BLaER1 (cell line): Measurements from ENCODE around the gene ZNF143.

Experiments
- H3K27ac ChIP-seq: shearing (Covaris generic); formaldehyde crosslinking; 2 replicates; pipeline ENCODE4 v1.8.1; 2022
- H3K27me3 ChIP-seq: shearing (Covaris generic); formaldehyde crosslinking; 2 replicates; pipeline ENCODE4 v1.8.1; 2022
- H3K36me3 ChIP-seq: shearing (Covaris generic); formaldehyde crosslinking; 2 replicates; pipeline ENCODE4 v1.8.1; 2022
- H3K4me1 ChIP-seq: shearing (Covaris generic); formaldehyde crosslinking; 2 replicates; pipeline ENCODE4 v1.8.1; 2022
- H3K4me2 ChIP-seq: shearing (Covaris generic); formaldehyde crosslinking; 2 replicates; pipeline ENCODE4 v1.8.1; 2022
- H3K4me3 ChIP-seq: shearing (Covaris generic); formaldehyde crosslinking; 2 replicates; pipeline ENCODE4 v1.8.1; 2022
- H3K9ac ChIP-seq: shearing (Covaris generic); formaldehyde crosslinking; 2 replicates; pipeline ENCODE4 v1.8.1; 2022
- H3K9me3 ChIP-seq: shearing (Covaris generic); formaldehyde crosslinking; 2 replicates; pipeline ENCODE4 v1.8.1; 2022
- H4K20me1 ChIP-seq: shearing (Covaris generic); formaldehyde crosslinking; 2 replicates; pipeline ENCODE4 v1.8.1; 2022
- Cebpa-rat ChIP-seq: shearing (Covaris generic); IDR thresholded peaks from 2 replicates; pipeline ENCODE4 v1.8.1; 2022

The ZNF143 gene

DNA sequence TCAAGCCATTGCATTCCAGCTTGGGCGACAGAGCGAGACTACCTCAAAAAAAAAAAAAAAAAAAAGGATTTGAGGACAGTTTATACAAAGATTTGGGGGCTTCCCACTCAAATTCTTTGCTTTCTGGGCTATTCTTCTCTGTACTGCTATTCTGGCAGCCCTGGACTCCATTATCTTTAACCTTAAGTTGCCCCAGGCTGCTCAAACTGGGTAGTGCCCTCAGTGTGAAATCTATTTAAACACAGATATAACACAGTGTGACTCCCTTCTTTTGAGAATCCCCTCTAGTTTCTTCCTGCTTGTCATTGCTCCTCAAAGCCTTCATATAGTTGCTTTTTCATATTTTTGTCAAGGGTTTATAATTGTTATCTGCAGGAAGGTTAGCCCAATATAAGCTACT is 63.2 kb downstream of the ZNF143 start:
- H3K4me3 ChIP-seq: no peak overlapping the region
- H3K36me3 ChIP-seq: peaks cover 65% of the 10 kb centered on the region
- TF ChIP-seq Cebpa-rat: no peak
- H3K27me3 ChIP-seq: no peaks in the 10 kb centered on the region
- H3K9me3 ChIP-seq: no peaks in the 10 kb centered on the region
- no peaks in the 10 kb centered on the region for H4K20me1 ChIP-seq
- H3K9ac ChIP-seq: no peak overlapping the region
- H3K27ac ChIP-seq: no peak overlapping the region
- H3K4me2 ChIP-seq: no peak overlapping the region
- no peaks in the 10 kb centered on the region for H3K4me1 ChIP-seq

DNA sequence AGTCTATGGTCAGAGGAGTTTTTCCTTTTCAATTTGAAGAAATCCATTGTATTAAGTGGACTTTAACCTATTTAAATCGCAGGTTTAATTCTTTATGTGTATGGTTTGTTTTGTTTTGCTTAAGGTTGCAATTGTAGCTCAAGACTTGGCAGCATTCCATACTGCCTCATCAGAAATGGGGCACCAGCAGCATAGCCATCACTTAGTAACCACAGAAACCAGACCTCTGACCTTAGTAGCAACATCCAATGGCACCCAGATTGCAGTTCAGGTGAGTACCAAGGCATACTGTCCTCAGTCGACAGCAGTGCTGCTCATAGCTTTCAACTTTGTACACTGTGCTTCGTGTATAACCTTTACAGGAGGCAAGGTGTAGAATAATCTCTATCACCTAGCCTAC is 64.3 kb downstream of the ZNF143 start:
- H3K9ac ChIP-seq: no peak overlapping the region
- no peak overlapping the region for H3K4me3 ChIP-seq
- H3K27ac ChIP-seq: no peak overlapping the region
- H3K4me2 ChIP-seq: no peak overlapping the region
- TF ChIP-seq Cebpa-rat: no peak
- no peaks in the 10 kb centered on the region for H4K20me1 ChIP-seq
- H3K4me1 ChIP-seq: no peaks in the 10 kb centered on the region
- H3K9me3 ChIP-seq: no peaks in the 10 kb centered on the region
- H3K36me3 ChIP-seq: peaks cover 66% of the 10 kb centered on the region
- no peaks in the 10 kb centered on the region for H3K27me3 ChIP-seq

DNA sequence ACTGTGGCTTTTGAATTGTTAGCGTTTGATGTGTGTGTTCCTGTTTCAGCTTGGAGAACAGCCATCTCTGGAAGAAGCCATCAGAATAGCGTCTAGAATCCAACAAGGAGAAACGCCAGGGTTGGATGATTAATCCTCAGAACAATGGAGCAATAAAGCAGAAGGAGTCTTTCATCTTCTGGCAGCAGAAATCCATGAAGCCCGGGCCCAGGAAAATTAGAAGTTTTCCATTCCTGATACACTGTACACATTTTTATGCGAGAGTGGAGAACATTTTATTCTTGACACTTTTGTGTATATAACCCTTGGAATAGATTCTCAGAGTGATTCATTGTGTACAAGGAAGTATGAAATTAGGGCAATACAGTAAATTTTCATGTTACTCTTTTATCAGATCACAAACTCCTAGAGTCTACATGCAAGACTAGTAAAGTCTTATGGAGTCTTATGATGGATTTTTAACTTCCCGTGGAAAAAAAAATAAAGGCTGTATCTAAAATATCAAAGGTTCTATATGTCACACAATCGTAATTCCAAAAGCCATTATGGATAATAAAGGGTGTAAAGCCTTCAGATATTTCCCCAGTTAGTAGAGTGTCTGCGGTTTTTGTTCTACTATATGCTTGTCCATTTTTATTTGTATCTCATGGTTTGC is 66.8 kb downstream of the ZNF143 start:
- no peak overlapping the region for H3K4me2 ChIP-seq
- no peaks in the 10 kb centered on the region for H3K27me3 ChIP-seq
- no peaks in the 10 kb centered on the region for H4K20me1 ChIP-seq
- TF ChIP-seq Cebpa-rat: no peak
- no peaks in the 10 kb centered on the region for H3K9me3 ChIP-seq
- no peaks in the 10 kb centered on the region for H3K4me1 ChIP-seq
- H3K36me3 ChIP-seq: peaks cover 45% of the 10 kb centered on the region
- no peak overlapping the region for H3K9ac ChIP-seq
- H3K27ac ChIP-seq: no peak overlapping the region
- no peak overlapping the region for H3K4me3 ChIP-seq

DNA sequence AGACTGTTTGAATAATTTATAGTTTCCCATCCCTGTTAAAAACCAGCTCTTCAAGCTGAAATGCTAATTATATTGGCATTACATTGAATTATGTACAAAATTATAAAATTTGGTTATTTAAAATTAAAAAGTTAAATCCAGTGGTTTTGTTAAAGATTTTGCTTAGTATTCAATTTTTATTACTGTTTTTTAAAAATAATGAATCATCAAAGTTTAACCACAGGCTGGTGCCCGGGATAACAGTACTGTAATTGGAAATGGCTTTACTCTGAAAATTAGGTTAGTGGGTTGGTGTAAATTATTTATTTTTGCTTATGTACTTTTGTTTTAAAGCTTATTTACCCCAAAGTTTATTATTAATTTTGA is 67.3 kb downstream of the ZNF143 start:
- Histone ChIP-seq H3K9ac (no peak overlapping the region), H3K27me3 (no peaks in the 10 kb centered on the region), H3K36me3 (peaks cover 44% of the 10 kb centered on the region), H4K20me1 (no peaks in the 10 kb centered on the region), H3K4me3 (no peak overlapping the region), H3K4me2 (no peak overlapping the region), H3K27ac (no peak overlapping the region), H3K4me1 (no peaks in the 10 kb centered on the region), H3K9me3 (no peaks in the 10 kb centered on the region)
- TF ChIP-seq Cebpa-rat: no peak

- H4K20me1 ChIP-seq: no peaks in the 10 kb centered on the region
- TF ChIP-seq Cebpa-rat: no peak
- no peak overlapping the region for H3K4me3 ChIP-seq
- no peak overlapping the region for H3K9ac ChIP-seq
- H3K4me1 ChIP-seq: no peaks in the 10 kb centered on the region
- no peak overlapping the region for H3K4me2 ChIP-seq
- H3K9me3 ChIP-seq: no peaks in the 10 kb centered on the region
- no peak overlapping the region for H3K27ac ChIP-seq
- H3K36me3 ChIP-seq: peaks cover 44% of the 10 kb centered on the region
- no peaks in the 10 kb centered on the region for H3K27me3 ChIP-seq
Observed at GRCh38 chr11:9528573-9529333, 67.9 kb downstream of the ZNF143 start.

- no peaks in the 10 kb centered on the region for H3K27me3 ChIP-seq
- TF ChIP-seq Cebpa-rat: no peak
- no peaks in the 10 kb centered on the region for H4K20me1 ChIP-seq
- no peak overlapping the region for H3K4me3 ChIP-seq
- H3K36me3 ChIP-seq: peaks cover 44% of the 10 kb centered on the region
- H3K9me3 ChIP-seq: no peaks in the 10 kb centered on the region
- no peak overlapping the region for H3K4me2 ChIP-seq
- no peak overlapping the region for H3K27ac ChIP-seq
- no peak overlapping the region for H3K9ac ChIP-seq
- H3K4me1 ChIP-seq: no peaks in the 10 kb centered on the region
Observed at GRCh38 chr11:9529334-9529650, 68.5 kb downstream of the ZNF143 start.

DNA sequence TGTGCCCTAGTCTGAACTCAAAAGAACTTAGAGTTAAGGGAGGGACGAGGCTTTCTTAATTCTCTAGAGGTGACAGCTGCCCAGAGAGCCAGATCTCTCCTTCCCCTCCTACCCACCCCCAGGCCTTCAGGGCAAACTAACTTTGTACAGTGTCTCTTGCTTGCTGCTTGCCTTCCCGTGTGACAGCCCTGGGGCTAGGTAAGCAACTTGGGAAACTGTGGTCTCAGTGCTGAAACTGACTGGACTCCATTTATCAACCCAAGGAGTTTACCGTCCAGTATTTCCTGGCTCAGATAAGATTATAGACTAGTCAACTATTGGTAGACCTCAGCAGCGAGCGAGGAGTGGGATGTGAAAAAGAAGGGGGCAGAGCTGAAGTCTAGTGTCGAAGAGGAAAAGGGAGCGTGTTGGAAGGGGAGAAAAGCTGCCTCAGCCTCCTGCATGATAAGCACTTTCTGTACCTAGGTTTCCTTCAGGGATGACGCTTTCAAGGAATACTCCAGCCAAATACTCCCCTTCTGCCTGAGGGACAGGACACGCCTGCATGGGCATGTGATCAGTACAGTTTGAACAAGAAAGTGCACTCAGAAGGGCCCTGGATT is 69.3 kb downstream of the ZNF143 start:
- H3K4me1 ChIP-seq: no peaks in the 10 kb centered on the region
- H3K27me3 ChIP-seq: no peaks in the 10 kb centered on the region
- TF ChIP-seq Cebpa-rat: no peak
- no peak overlapping the region for H3K4me2 ChIP-seq
- H3K27ac ChIP-seq: no peak overlapping the region; the same call in 1 of the 2 replicates
- H3K4me3 ChIP-seq: no peak overlapping the region
- no peaks in the 10 kb centered on the region for H3K9me3 ChIP-seq
- no peak overlapping the region for H3K9ac ChIP-seq
- peaks cover 39% of the 10 kb centered on the region for H3K36me3 ChIP-seq
- no peaks in the 10 kb centered on the region for H4K20me1 ChIP-seq

- H3K4me1 ChIP-seq: no peaks in the 10 kb centered on the region
- no peaks in the 10 kb centered on the region for H3K27me3 ChIP-seq
- H4K20me1 ChIP-seq: no peaks in the 10 kb centered on the region
- no peak overlapping the region for H3K4me3 ChIP-seq
- TF ChIP-seq Cebpa-rat: no peak
- H3K36me3 ChIP-seq: peaks cover 30% of the 10 kb centered on the region
- no peaks in the 10 kb centered on the region for H3K9me3 ChIP-seq
- no peak overlapping the region for H3K9ac ChIP-seq
- no peak overlapping the region for H3K27ac ChIP-seq
- no peak overlapping the region for H3K4me2 ChIP-seq
Observed at GRCh38 chr11:9530901-9531625, 70.3 kb downstream of the ZNF143 start.

DNA sequence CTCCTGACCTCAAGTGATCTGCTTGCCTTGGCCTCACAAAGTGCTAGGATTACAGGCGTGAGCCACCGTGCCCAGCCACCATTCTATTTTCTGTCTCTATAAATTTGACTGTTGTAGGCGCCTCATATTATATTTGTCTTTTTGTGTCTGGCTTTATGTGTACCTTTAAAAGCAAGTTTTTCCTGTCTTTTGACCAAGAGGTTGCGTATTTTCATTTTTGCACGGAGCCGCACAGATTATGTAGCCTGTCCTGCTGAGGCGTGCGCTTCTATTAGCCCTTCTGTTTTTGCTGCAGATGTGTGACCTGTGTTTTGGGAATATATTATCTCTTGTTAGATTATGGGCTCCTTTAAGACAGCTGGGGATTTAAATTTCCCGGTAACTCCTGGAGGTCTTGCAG is 72.2 kb downstream of the ZNF143 start:
- H3K4me1 ChIP-seq: no peaks in the 10 kb centered on the region
- H3K4me2 ChIP-seq: no peak overlapping the region
- H3K4me3 ChIP-seq: no peak overlapping the region
- no peak for TF ChIP-seq Cebpa-rat
- no peak overlapping the region for H3K27ac ChIP-seq
- no peaks in the 10 kb centered on the region for H4K20me1 ChIP-seq
- no peaks in the 10 kb centered on the region for H3K9me3 ChIP-seq
- H3K36me3 ChIP-seq: peaks cover 11% of the 10 kb centered on the region; the same call in 1 of the 2 replicates
- no peaks in the 10 kb centered on the region for H3K27me3 ChIP-seq
- H3K9ac ChIP-seq: no peak overlapping the region
